ENCODE data around the gene CD2AP. TPM values are rescaled to one million over a fixed set of nuclear protein-coding genes. Genes with fewer than 3 reads are reported as not detected.

Gene CD2AP
- total and polyA plus RNA-seq, 2 of the 8 experiments (the other 6 are each of a cell fraction or from before 2014, with no cell fraction given), result 8.6 to 75.6 TPM

GRCh38 chr6:47447722-47448121 is 29.9 kb upstream of the CD2AP start:
- FAIRE-seq, result no peak
- no peak overlapping the region for H2AK5ac ChIP-seq (ENCODE audit: low read depth, low read length)
- H3K23ac ChIP-seq (ENCODE audit: insufficient read length), result no peak overlapping the region
- ChIA-PET CTCF (ENCODE audit: partially characterized antibody) (no interaction called here), POLR2A (ENCODE audit: partially characterized antibody) (no interaction called here)
- H2AFZ ChIP-seq (ENCODE audit: low read length), result no peak overlapping the region
- no peak overlapping the region for H2BK15ac ChIP-seq (ENCODE audit: low read length)
- no peaks in the 10 kb centered on the region for H3K27me3 ChIP-seq (replicated peaks in 1 of 4; ENCODE audit: control insufficient read depth in 3 of 4, extremely low read depth in 1 of 4, insufficient read depth in 3 of 4, low read length in 3 of 4)
- no peaks in the 10 kb centered on the region for H4K20me1 ChIP-seq (replicated peaks in 1 of 2; ENCODE audit: control insufficient read depth in 1 of 2, insufficient read depth in 2 of 2, low read length in 2 of 2)
- no peak overlapping the region for H2BK12ac ChIP-seq (ENCODE audit: low read depth, low read length)
- peaks cover 0 to 9% of the 10 kb centered on the region in 2 experiments; a peak in 1 of 4 replicates for H3K9me3 ChIP-seq (ENCODE audit: insufficient read depth in 2 of 2, low read depth in 1 of 2, low read length in 1 of 2)
- H3K79me2 ChIP-seq (ENCODE audit: control insufficient read depth in 1 of 2, insufficient read depth in 2 of 2, low read length in 2 of 2), result no peaks in the 10 kb centered on the region
- H2BK120ac ChIP-seq (replicated peaks; ENCODE audit: low read depth, low read length), result no peak overlapping the region
- H2BK5ac ChIP-seq (ENCODE audit: low read depth, low read length), result no peak overlapping the region
- H3K9ac ChIP-seq (replicated peaks in 1 of 4; ENCODE audit: extremely low read depth in 1 of 4, low read depth in 3 of 4, low read length in 3 of 4), result no peak overlapping the region
- no peak overlapping the region for H4K5ac ChIP-seq (ENCODE audit: insufficient read length, low read depth, low read length)
- no peak overlapping the region for H2BK20ac ChIP-seq (ENCODE audit: low read length)
- H3K56ac ChIP-seq (replicated peaks; ENCODE audit: insufficient read length, low read depth, low read length), result no peak overlapping the region
- H3K4ac ChIP-seq (replicated peaks; ENCODE audit: insufficient read length, low read depth, low read length), result no peak overlapping the region
- no peak overlapping the region for H3K14ac ChIP-seq (ENCODE audit: insufficient read length)
- H3K27ac ChIP-seq (ENCODE audit: low read depth, low read length), result no peak overlapping the region
- H3K36me3 ChIP-seq (ENCODE audit: control insufficient read depth in 2 of 4, insufficient read depth in 4 of 4, low read length in 3 of 4), result no peaks in the 10 kb centered on the region; a peak in 1 of 8 replicates
- 94% methylated on average over 1 of the region's 1 CpG; no CpG with 5 or more reads in 1 of the 2 experiments for WGBS, 2 experiments (ENCODE audit: extremely low coverage in 1 of 2, insufficient coverage in 1 of 2, insufficient read length in 1 of 2, insufficient replicate concordance in 2 of 2, low coverage in 1 of 2, low lambda C conversion rate in 2 of 2, missing lambda C conversion rate in 1 of 2)
- no peaks in the 10 kb centered on the region; a peak in 1 of 7 replicates for H3K4me1 ChIP-seq (replicated peaks in 1 of 4; ENCODE audit: control insufficient read depth in 3 of 4, insufficient read depth in 4 of 4, low read length in 3 of 4)
- H4K8ac ChIP-seq (ENCODE audit: extremely low read depth, insufficient read depth, low read length), result no peak overlapping the region
- H3K23me2 ChIP-seq (ENCODE audit: low read depth, low read length), result no peaks in the 10 kb centered on the region
- H3K79me1 ChIP-seq (ENCODE audit: low read depth, low read length), result no peaks in the 10 kb centered on the region
- no peak for DNase-seq (ENCODE audit: low read depth in 1 of 2, low spot score in 2 of 2)
- H4K91ac ChIP-seq (replicated peaks; ENCODE audit: insufficient read length, low read length), result no peak overlapping the region
- no peak overlapping the region for H3K4me3 ChIP-seq (ENCODE audit: extremely low read depth in 1 of 4, insufficient read depth in 2 of 4, low read depth in 3 of 4, low read length in 4 of 4)
- no peak overlapping the region for H3K18ac ChIP-seq (ENCODE audit: extremely low read depth, low read length)
- H3K4me2 ChIP-seq (ENCODE audit: insufficient read depth in 1 of 2, low read depth in 2 of 2, low read length in 2 of 2), result no peak overlapping the region
- TF ChIP-seq CTBP2 (IDR thresholded peaks at IDR 0.05; ENCODE audit: borderline replicate concordance, insufficient read depth, insufficient read length, low read length) (no peak), USF2 (IDR thresholded peaks at IDR 0.05; ENCODE audit: low read length) (no peak), ATF3 (IDR thresholded peaks at IDR 0.05; ENCODE audit: insufficient read depth, low read depth, low read length) (no peak), ATF2 (IDR thresholded peaks at IDR 0.05; ENCODE audit: low read length) (no peak), CBX5 (IDR thresholded peaks at IDR 0.05; ENCODE audit: low read depth, low read length) (no peak)
